K562 (cell line): ENCODE measurements around the gene DHCR7. TPM values are rescaled to one million over a fixed set of nuclear protein-coding genes. Genes with fewer than 3 reads are reported as not detected.
"Not testable (repeated sequence)": the region's sequence is repeated elsewhere in the genome, so short reads cannot be mapped to it uniquely, and the experiment has no call there.

Experiments
- ATAC-seq: fragments of 200-7000 bp; cut with Tn5 transposase; 3 replicates; pipeline ENCODE4 v1.9.1; 2020; ENCODE audit warnings: moderate library complexity
- BruUV-seq: library from RNA; stranded (reverse); fragments of 400-500 nt; replicated peaks from 2 replicates; lab custom pipeline; 2021; lab: Mats Ljungman, UMichigan
- CTCF ChIA-PET: fragments of 300-600 bp; formaldehyde crosslinking; extraction: SDS; loops from one replicate; lab custom pipeline; 2021; ENCODE audit warnings: low intra/inter-chr PET ratio; lab: Yijun Ruan, JAX
- POLR2A ChIA-PET: fragments of 300-600, 350-650 bp; sonication (Branson Sonifier 250); formaldehyde crosslinking; extraction: SDS; loops from one replicate; lab custom pipeline; 2021; ENCODE audit warnings: antibody characterized with exemption, inconsistent platforms; lab: Yijun Ruan, JAX
- DNase-seq, 4 experiments: peaks; one replicate each; pipeline versions ENCODE4 v3.0.0 to v3.0.0-alpha.2; 2011 to 2018; ENCODE audit warnings: low spot score in 3 of 4, mixed read lengths in 3 of 4; ENCODE audit errors: extremely low read depth in 1 of 4
- FAIRE-seq: peaks from 2 replicates; lab custom pipeline; 2011; peaks lifted over from hg19 to GRCh38; lab: Jason Lieb, UNC
- H2AFZ ChIP-seq: 2 replicates; pipeline ENCODE4 v1.6.0; 2011; ENCODE audit warnings: low read depth, low read length, control low read depth, inconsistent platforms
- H3K27ac ChIP-seq: fragments of 200-600 bp; 3 replicates; pipeline ENCODE4 v1.8.0; 2011; ENCODE audit warnings: low read depth, mild to moderate bottlenecking, control low read depth, inconsistent platforms, low read length, moderate library complexity, mixed read lengths; ENCODE audit errors: extremely low read depth
- H3K27me3 ChIP-seq, 2 experiments: fragments of 300-600 bp in 1 of 2; 2 replicates in 1 of 2; 3 replicates in 1 of 2; pipeline versions ENCODE4 v1.6.0 to v1.8.0; 2011; ENCODE audit warnings: inconsistent platforms in 2 of 2, low read length in 2 of 2, mild to moderate bottlenecking in 1 of 2, mixed read lengths in 1 of 2, moderate library complexity in 1 of 2; ENCODE audit not compliant: control insufficient read depth in 2 of 2, insufficient read depth in 2 of 2
- H3K36me3 ChIP-seq: fragments of 300-600 bp; 3 replicates; pipeline ENCODE4 v1.8.0; 2011; ENCODE audit warnings: mild to moderate bottlenecking, low read length, inconsistent platforms; ENCODE audit not compliant: control insufficient read depth, insufficient read depth
- H3K4me1 ChIP-seq, 2 experiments: fragments of 200-600 bp in 1 of 2; replicated peaks in 1 of 2; 2 replicates in 1 of 2; 3 replicates in 1 of 2; pipeline versions ENCODE4 v1.5.1 to v1.8.0; 2011; ENCODE audit warnings: inconsistent platforms in 2 of 2, low read length in 2 of 2, mild to moderate bottlenecking in 1 of 2, mixed read lengths in 1 of 2, moderate library complexity in 1 of 2; ENCODE audit not compliant: control insufficient read depth in 2 of 2, insufficient read depth in 2 of 2
- H3K4me2 ChIP-seq: 2 replicates; pipeline ENCODE4 v1.6.1; 2011; ENCODE audit warnings: low read length, control low read depth, inconsistent platforms, mixed read lengths; ENCODE audit not compliant: insufficient read depth
- H3K4me3 ChIP-seq: fragments of 200-600 bp; sonication (generic), shearing (Covaris generic); 2 replicates; pipeline ENCODE4 v1.5.1; 2016; ENCODE audit warnings: control low read depth, inconsistent platforms
- H3K79me2 ChIP-seq: fragments of 200-600 bp; 3 replicates; pipeline ENCODE4 v1.8.0; 2011; ENCODE audit warnings: low read length, inconsistent platforms; ENCODE audit not compliant: control insufficient read depth, insufficient read depth
- H3K9ac ChIP-seq, 2 experiments: 2 replicates each; pipeline versions ENCODE4 v1.6.0 to v1.6.1; 2011; ENCODE audit warnings: low read depth in 2 of 2, low read length in 2 of 2, control low read depth in 1 of 2, inconsistent platforms in 1 of 2, mild to moderate bottlenecking in 1 of 2, mixed read lengths in 1 of 2; ENCODE audit not compliant: insufficient read depth in 1 of 2
- H3K9me1 ChIP-seq: one replicate; pipeline ENCODE4 v1.6.0; 2011; ENCODE audit warnings: inconsistent platforms, mild to moderate bottlenecking, low read length, moderate library complexity; ENCODE audit not compliant: control insufficient read depth, insufficient read depth
- H3K9me3 ChIP-seq: replicated peaks from 2 replicates; pipeline ENCODE4 v1.5.1; 2011; ENCODE audit warnings: low read depth, low read length, inconsistent platforms; ENCODE audit not compliant: control insufficient read depth, insufficient read depth
- H4K20me1 ChIP-seq: replicated peaks from 2 replicates; pipeline ENCODE4 v1.6.1; 2011; ENCODE audit warnings: low read length, inconsistent platforms, mixed read lengths; ENCODE audit not compliant: control insufficient read depth, insufficient read depth
- ID3 ChIP-seq, 2 experiments: fragments of 250-450 bp in 1 of 2; fragments of 450-650 bp in 1 of 2; sonication (Bioruptor Pico) in 1 of 2; IDR thresholded peaks; 2 replicates each; pipeline versions ENCODE4 v1.6.1 to v1.8.0; 2016 to 2021; ENCODE audit warnings: mild to moderate bottlenecking in 2 of 2, moderate library complexity in 2 of 2, missing compliant biosample characterization in 1 of 2, missing genetic modification characterization in 1 of 2
- MAFF ChIP-seq: IDR thresholded peaks from 2 replicates; pipeline ENCODE4 v1.6.1; 2012; ENCODE audit warnings: low read length, improper control_type of control experiment
- ZNF146 ChIP-seq: IDR thresholded peaks from one replicate; pipeline ENCODE4 v1.6.1; 2018; ENCODE audit warnings: missing compliant biosample characterization; ENCODE audit not compliant: unreplicated experiment
- WGBS: fragments of 100-300 bp; shearing (Covaris generic); methylation state at CpG from one replicate; pipeline ENCODE4 v1.1.6; 2016; ENCODE audit warnings: low coverage, mixed read lengths; ENCODE audit not compliant: insufficient coverage; ENCODE audit errors: missing lambda C conversion rate; 5-methylcytosine and 5-hydroxymethylcytosine counted together
- in situ Hi-C: fragments of 300-500 bp; cut with MboI; formaldehyde crosslinking; loops from 4 replicates; pipeline ENCODE4 v1.15.0; 2018; ENCODE audit warnings: inconsistent platforms, mixed read lengths
- intact Hi-C: fragments of 100-400 bp; cut with micrococcal nuclease; formaldehyde crosslinking; loops from 2 replicates; pipeline ENCODE4 v1.14.2; 2022
- polyA plus RNA-seq, 8 experiments: library from polyadenylated mRNA; depleted of rRNA in 4 of 8; stranded (reverse) in 5 of 8; unstranded in 3 of 8; fragments of >200 nt; fragmentation: Nextera tagmentation in 2 of 8; fragmentation: Illumina TruSeq in 1 of 8; extraction: Ambion mirVana in 2 of 8; extraction: Trizol in 1 of 8; gene quantifications; 2 replicates each; pipeline versions ENCODE4 v1.2.1 to v1.2.3, GENCODE V29; 2011 to 2014; ENCODE audit warnings: inconsistent platforms in 1 of 8, missing spikeins in 1 of 8
- total RNA-seq, 7 experiments: library from RNA; depleted of rRNA in 6 of 7; stranded (reverse); fragments of >200 nt in 6 of 7; fragmentation: Illumina TruSeq in 2 of 7; extraction: Trizol in 2 of 7; gene quantifications; 2 replicates each; pipeline versions ENCODE4 v1.2.1 to v1.2.3, GENCODE V29; 2011 to 2021; ENCODE audit warnings: low replicate concordance in 1 of 7

The DHCR7 gene
- total and polyA plus RNA-seq, 9 of the 15 experiments (the other 6 are each of a cell fraction or from before 2014, with no cell fraction given): 8.4 to 192 (median 82.4) TPM

- intact Hi-C loops: not testable (repeated sequence)
These were observed 25.9 kb downstream of the DHCR7 start for GRCh38 chr11:71422318-71422717.

GRCh38 chr11:71421392-71421950, 26.7 kb downstream of the DHCR7 start:
- POLR2A ChIA-PET: no interaction called here
- H3K27me3 ChIP-seq: peaks cover 17 to 44% of the 10 kb centered on the region in 2 experiments; a peak in 4 of 5 replicates

More at GRCh38 chr11:71422318-71422717, 25.9 kb downstream of the DHCR7 start:
- H3K4me2 ChIP-seq, FAIRE-seq, DNase-seq, H3K4me3 ChIP-seq, H2AFZ ChIP-seq, H3K9me1 ChIP-seq, CTCF ChIA-PET, H3K9ac ChIP-seq, H3K4me1 ChIP-seq, POLR2A ChIA-PET, ATAC-seq, H3K9me3 ChIP-seq, BruUV-seq, in situ Hi-C loops, H3K79me2 ChIP-seq, H4K20me1 ChIP-seq, H3K36me3 ChIP-seq, H3K27ac ChIP-seq: not testable (repeated sequence)
- H3K27me3 ChIP-seq: peaks cover 17 to 42% of the 10 kb centered on the region in 2 experiments; a peak in 4 of 5 replicates
- WGBS: 12% methylated on average over 3 of the region's 3 CpGs
- peak; percentile 72 for TF ChIP-seq ZNF146 (CRISPR knock-in tag)

More at GRCh38 chr11:71421392-71421950, 26.7 kb downstream of the DHCR7 start:
- DNase-seq: no peak
- H3K4me2 ChIP-seq: no peak overlapping the region
- H3K4me1 ChIP-seq: no peaks in the 10 kb centered on the region
- no peak for FAIRE-seq
- no peaks in the 10 kb centered on the region for H3K79me2 ChIP-seq
- BruUV-seq: no TSS peak
- TF ChIP-seq ID3 (CRISPR knock-in tag; IDR thresholded peaks at IDR 0.05): no peak
- no peak for TF ChIP-seq ID3 (tag; IDR thresholded peaks at IDR 0.05)
- TF ChIP-seq MAFF: 0 out of 2 replicates have a peak, but pooled peaks have one; percentile 15
- H3K9me3 ChIP-seq: no peaks in the 10 kb centered on the region
- no peaks in the 10 kb centered on the region for H3K36me3 ChIP-seq
- ATAC-seq: no peak
- H3K9me1 ChIP-seq: no peaks in the 10 kb centered on the region
- no peak overlapping the region for H3K27ac ChIP-seq
- H3K4me3 ChIP-seq: no peak overlapping the region
- H3K9ac ChIP-seq: no peak overlapping the region
- H2AFZ ChIP-seq: no peak overlapping the region
- 1% methylated on average over 12 of the region's 12 CpGs for WGBS
- CTCF ChIA-PET: no interaction called here
- H4K20me1 ChIP-seq: no peaks in the 10 kb centered on the region
- in situ Hi-C loops: no loop called here
- intact Hi-C loops: no loop called here
